GM23338 (cell line): Measurements from ENCODE around the gene TGFBR1.

Experiments used
- CREB1 ChIP-seq: fragments of 250-450 bp; sonication (Bioruptor Pico); IDR thresholded peaks from 2 replicates; pipeline ENCODE4 v1.5.0; 2020; ENCODE audit warnings: low read depth, mild to moderate bottlenecking, moderate library complexity
- CTCF ChIP-seq, 2 experiments: fragments of 200-600 bp in 1 of 2; sonication (generic) in 1 of 2; conservative IDR thresholded peaks; 2 replicates each; pipeline versions ENCODE4 v1.5.1 to v1.6.1; 2016 to 2017; ENCODE audit warnings: antibody characterized with exemption in 2 of 2, low read depth in 2 of 2, mild to moderate bottlenecking in 2 of 2, moderate library complexity in 1 of 2
- EZH2 ChIP-seq: fragments of 200-600 bp; sonication (generic); IDR thresholded peaks from one replicate; pipeline ENCODE4 v1.8.0; 2017; ENCODE audit warnings: antibody characterized with exemption, mild to moderate bottlenecking, low read depth; ENCODE audit not compliant: unreplicated experiment
- EZH2phosphoT487 ChIP-seq: fragments of 200-600 bp; sonication (generic); IDR thresholded peaks from one replicate; pipeline ENCODE4 v1.8.1; 2018; ENCODE audit warnings: antibody characterized with exemption; ENCODE audit not compliant: unreplicated experiment
- JUNB ChIP-seq: IDR thresholded peaks from one replicate; pipeline ENCODE4 v1.6.1; 2016; ENCODE audit warnings: antibody characterized with exemption; ENCODE audit not compliant: unreplicated experiment
- POLR2AphosphoS5 ChIP-seq: IDR thresholded peaks from 2 replicates; pipeline ENCODE4 v1.6.1; 2016; ENCODE audit warnings: antibody characterized with exemption, low read depth
- REST ChIP-seq: IDR thresholded peaks from one replicate; pipeline ENCODE4 v1.6.1; 2018; ENCODE audit warnings: antibody characterized with exemption; ENCODE audit not compliant: unreplicated experiment
- ZNF331 ChIP-seq: fragments of 250-450 bp; sonication (Bioruptor Pico); IDR thresholded peaks from 2 replicates; pipeline ENCODE4 v1.5.0; 2020; ENCODE audit warnings: low read depth, mild to moderate bottlenecking, moderate library complexity

GRCh38 chr9:99074902-99075245 is 30.0 kb upstream of the TGFBR1 start:
- no peak for TF ChIP-seq EZH2phosphoT487
- no peak for TF ChIP-seq CTCF (conservative IDR thresholded peaks at IDR 0.05; ENCODE audit: low read depth in 2 of 2)
- no peak for TF ChIP-seq REST
- no peak for TF ChIP-seq ZNF331 (CRISPR knock-in tag)
- TF ChIP-seq POLR2AphosphoS5: no peak
- no peak for TF ChIP-seq EZH2
- TF ChIP-seq CREB1 (CRISPR knock-in tag): no peak
- no peak for TF ChIP-seq JUNB
